ENCODE measurements around the gene STK17A. TPM values are rescaled to one million over a fixed set of nuclear protein-coding genes. Genes with fewer than 3 reads are reported as not detected.
A peak's percentile ranks its signal among the peaks of the same experiment; 100 is the strongest.
"Not testable (repeated sequence)": the region's sequence is repeated elsewhere in the genome, so short reads cannot be mapped to it uniquely, and the experiment has no call there.

STK17A gene
- total RNA-seq, 1 experiment from 2014 or later = 153 TPM

DNA sequence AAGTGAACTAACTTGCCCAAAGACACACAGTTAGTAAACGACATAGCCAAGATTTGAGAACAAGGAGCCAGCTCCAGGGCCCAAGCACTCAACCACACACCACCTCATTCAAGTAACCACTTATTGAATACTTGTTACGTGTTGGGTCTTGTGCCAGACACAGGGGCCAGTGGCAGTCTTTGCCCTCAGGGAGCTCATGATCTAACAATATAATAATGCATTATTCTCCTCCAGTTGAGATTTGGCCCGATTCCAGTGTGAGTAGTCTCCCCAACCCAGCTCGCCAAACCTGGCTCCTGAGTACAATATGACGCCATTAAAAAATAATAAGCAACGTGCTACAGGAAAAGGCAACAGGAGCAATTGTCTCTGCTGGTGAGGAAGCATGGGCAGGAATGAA, 14.4 kb upstream of the STK17A start:
- peak; percentile 98 for DNase-seq (ENCODE audit: low read depth)

DNA sequence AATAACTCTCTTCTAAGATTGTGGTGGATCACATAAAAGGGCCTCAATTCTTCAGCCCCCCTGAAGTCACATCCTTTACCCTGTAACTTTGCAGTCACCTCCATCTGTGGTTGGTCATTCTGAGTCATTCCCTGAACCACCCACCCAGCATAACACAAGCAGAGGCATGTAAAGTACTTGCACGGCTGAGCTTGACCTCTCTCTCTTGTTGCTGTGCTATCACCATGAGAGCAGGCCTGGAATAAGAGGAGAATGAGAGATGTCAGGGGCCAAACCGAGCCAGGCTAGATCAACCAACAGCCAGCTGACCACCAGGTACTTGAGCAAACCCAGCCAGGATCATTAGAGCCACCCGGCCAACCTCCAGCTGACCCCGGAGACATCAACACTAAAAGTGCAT, 13.5 kb upstream of the STK17A start:
- DNase-seq (ENCODE audit: low read depth) = peak; percentile 96

DNA sequence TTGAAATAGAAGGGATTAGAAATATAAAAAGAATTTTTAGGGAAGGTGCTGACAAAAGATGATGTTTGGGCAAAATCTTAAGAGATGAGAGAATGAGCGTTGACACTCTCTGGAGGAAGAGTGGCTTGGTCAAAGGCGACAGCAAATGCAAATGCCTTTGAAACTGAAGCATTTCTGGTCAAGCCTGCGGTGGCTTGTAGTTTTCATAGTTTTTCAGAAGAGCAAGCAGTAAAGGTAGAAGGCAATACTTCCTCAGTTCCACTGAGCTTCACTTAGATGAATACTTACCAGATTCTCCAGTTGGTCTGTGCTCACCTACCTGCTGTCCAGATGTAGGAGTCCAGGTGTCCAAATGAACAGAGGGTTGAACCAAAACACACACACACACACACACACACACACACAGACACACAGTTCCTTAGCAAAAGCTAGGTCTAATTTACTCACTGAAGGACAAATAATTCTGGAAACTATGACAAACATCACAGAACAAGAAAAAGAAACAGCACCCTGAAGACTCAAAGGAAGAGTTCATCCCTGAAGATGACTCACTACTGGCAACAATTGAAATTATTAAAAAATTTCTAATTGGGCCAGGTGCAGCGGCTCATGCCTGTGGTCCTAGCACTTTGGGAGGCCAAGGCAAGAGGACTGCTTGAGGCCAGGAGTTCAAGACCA, 12.1 kb upstream of the STK17A start:
- no peak for DNase-seq (ENCODE audit: low read depth)

DNA sequence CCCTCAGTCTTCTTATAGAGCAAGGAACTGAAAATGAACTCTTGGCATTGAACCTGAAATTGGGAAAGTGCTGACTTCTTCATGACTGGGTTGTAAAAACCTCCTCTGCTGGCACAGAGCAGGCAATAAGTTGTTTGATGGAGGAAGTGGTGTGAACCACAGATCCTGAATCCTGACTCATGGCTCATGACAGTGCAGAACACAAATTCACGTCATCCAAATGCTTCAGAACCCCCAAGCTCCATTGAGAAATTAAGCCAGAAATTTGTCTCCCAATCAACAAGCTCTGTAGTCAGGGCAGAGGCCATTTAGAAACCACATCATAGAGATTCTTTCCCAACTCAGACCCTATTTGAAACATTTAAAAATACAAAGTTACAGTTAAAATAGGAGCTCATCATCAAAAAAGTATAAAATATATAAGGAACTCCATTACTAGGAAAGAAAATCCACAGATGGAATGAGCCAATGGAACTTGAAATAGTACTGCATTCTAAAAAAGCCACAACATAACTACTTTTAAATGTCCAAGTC, 10.3 kb upstream of the STK17A start:
- peak; percentile 100 for DNase-seq (ENCODE audit: low read depth)

DNA sequence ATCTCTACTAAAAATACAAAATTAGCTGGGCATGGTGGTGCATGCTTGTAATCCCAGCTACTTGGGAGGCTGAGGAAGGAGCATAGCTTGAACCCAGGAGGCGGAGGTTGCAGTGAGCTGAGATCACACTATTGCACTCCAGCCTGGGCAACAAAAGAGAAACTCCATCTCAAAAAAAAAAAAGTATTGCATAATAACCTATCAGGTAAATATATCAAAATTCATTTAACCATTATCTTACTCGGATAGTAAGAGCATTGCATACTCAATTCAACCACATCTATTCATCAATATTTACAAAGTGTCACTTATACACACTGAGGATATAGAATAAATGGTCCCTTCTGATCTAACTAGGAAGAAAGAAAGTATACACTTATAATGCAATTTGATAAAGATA, 9.1 kb upstream of the STK17A start:
- not testable (repeated sequence) for DNase-seq (ENCODE audit: low read depth)

DNA sequence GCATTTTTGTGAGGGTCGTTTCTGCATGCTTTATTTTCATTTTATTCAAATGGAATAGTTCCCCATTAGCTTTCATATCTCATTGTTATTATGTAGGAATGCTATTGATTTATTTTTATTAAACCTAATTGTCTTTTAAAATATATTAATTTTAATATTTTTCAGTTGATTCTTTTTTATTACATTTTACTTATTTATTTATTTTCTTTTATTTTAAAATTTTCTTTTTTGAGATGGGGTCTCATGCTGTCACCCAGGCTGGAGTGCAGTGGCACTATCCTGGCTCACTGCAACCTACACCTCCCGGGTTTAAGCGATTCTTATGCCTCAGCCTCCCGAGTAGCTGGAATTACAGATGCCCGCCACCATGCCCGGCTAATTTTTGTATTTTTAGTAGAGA, 7.4 kb upstream of the STK17A start:
- no peak for DNase-seq (ENCODE audit: low read depth)

DNA sequence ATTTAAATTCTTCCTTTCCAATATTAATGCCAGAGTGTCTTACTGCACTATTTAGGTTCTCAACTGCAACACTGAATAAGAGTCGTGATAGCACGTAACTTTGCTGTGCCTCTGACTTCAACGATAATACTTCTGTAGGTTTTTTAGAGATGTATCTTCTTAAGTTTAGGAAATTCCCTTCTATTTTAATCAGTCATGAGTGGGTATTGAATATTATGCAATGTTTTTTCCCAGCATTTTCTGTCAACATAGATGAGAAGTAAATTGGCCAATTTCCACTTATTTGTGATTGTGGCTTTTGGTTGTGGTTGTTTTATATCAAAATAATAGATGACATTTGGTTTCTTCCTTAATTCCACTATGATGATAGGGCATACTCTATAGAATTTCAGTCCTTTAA, 6.7 kb upstream of the STK17A start:
- no peak for DNase-seq (ENCODE audit: low read depth)

DNA sequence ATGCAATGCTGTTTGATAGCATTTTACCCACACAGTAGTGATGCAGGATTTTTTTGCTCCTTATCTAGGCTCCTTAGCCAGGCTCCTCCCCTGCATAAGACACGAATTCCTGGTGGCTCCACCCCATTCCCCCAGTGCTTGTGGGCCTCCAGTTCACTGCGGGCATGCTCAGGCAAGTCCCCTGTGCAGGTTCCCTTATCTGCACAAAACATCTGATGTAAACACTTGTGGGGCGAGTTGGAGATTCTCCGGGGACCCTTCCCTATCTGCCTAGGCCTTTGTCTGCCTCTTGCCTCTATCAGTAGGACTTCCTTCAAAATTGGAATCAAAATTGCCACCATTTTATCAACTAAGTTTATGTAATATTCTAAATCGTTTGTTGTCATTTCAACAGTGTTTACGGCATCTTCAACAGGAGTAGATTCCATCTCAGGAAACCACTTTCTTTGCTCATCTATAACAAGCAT, 5.4 kb upstream of the STK17A start:
- DNase-seq (ENCODE audit: low read depth) = no peak

DNA sequence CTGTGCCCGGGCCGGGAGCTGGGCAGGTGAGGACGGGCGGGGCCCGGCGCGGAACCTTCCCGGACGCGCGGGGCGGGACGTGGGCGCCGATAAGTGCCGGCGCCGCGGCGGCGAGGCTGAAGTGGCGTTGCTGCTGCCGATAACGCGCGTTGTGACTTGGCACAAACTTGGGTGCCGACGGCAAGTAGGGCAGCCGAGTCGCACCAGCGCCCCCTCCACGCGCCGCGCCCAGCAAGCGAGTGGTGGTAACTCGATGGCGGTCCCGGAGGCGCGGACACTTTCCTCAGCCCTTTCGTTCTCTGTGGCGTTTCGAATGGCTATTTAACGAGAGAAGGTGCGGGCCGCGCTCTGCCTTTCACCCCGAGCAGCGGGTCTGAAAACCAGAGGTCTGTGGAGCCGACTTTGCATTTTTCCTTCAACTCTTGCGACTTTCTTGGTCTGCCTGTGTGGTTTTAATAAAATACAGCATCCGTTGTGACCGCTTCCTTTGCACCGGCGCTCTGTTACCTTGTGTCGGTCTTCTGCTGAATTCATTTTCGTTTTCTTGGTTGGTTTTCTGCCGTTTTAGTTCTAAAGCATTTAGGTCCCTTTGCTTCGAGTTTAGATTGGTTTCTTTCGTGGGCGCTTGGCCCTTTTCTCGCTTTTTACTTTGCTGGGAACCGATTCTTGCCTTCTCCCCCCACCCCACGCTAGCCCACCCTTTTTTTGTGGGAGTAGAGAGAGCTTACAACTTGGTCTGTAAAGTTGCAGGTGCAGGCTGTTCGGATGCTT, 701 bp downstream of the STK17A start:
- peak; percentile 90 for DNase-seq (ENCODE audit: low read depth)

DNA sequence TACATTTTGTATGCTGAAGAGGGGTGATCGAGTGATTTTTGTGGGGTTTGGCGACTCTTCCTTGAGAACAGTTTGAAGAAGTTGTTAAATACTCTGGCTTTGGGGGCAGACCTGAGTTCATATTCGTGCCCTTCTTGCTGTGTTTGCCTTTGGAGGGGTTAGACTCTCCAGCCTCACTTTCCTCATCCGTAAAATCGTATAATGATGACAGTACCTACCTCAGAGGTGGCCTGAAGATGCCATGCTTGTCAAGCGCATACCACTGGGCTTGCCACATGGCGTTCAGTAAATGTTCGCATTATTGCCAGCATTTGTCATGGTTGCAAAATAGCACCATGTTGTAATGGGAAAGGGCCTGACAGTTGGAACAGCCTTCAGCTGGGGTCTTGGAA, 1.3 kb downstream of the STK17A start:
- peak; percentile 74 for DNase-seq (ENCODE audit: low read depth)

DNA sequence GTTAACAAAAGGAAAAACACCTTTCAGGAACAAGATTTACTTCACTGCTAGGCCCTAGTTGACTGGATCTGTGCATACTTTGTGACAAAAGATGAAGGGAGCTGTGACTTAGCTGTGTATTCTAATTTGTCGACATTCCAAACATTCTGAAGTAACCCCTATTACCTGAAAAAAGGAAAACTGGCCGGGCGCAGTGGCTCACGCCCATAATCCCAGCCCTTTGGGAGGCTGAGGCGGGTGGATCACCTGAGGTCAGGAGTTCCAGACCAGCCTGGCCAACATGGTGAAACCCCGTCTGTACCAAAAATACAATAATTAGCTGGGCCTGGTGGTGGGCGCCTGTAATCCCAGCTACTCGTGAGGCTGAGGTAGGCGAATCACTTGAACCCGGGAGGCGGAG, 1.8 kb downstream of the STK17A start:
- DNase-seq (ENCODE audit: low read depth) = not testable (repeated sequence)

DNA sequence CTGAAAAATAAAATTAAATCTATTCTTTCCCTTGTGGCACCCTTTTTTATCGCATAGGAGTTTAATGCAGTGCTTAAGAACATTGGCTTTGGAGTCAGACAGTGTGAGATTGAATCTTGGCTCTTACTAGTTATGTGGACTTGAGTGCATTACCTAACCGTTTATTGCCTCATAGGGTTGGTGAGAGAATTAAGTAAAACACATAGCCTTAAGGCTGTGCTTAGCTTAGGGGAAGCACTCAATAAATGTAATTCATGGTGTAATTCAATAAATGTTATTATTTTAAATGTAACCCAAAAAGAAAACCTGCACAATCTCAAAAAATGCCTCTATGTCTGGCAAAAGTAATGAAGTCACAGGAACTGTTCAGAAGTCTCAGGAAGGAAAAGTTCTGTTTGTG, 2.7 kb downstream of the STK17A start:
- DNase-seq (ENCODE audit: low read depth) = peak; percentile 61

DNA sequence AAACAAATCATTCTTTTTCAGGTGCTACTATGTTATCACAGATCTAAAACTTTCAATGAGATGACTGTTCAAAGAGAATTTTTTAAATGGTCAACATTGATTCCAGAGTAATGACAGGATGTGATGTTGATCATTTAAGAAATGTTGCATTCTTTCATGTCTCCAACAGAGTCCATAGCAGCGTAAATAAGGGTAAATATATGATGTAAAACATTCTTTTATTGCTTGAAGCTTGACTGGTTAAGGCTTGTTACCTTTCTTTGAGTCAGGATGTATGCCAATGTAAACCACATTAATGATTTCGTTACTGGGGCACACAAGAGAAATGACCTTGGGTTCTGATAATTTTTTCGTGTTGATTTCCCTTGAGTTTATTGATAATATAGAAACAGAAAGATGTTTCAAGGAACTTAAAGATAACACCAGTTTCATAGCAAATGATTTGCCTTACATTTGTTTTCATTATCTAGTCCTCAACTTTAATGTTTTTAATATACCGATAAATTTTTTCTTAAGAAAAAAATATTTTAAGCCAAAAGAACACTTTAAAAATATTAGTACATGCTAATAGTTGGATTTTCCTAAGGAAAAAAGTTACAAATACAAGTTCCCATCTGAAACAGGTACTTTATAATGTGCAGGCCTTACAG, 3.5 kb downstream of the STK17A start:
- DNase-seq (ENCODE audit: low read depth) = peak; percentile 29

DNA sequence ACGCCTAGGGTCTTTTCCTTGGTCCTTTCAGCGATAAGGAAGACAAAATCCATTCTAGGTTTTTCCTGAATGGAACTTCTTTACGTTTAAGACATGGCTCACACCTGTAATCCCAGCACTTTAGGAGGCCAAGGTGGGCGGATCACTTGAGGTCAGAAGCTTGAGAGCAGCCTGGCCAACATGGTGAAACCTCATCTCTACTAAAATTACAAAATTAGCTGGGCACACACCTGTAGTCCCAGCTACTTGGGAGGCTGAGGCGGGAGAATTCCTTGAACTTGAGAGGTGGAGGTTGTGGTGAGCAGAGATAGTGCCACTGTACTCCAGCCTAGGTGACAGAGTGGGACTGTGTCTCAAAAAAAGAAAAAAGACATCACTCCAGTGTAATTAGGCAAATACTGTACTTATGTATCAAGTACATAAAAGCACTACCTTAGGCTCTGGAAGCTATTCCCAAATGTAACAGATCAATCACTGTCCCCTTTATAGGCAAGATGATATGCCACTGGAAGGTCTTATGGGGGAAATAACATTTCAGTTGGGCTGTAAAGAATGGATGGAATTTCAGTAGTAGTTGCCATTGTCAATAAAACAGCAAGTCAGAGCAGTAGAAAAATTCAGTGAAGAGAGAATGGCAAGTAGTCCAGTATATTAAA, 5.7 kb downstream of the STK17A start:
- no peak for DNase-seq (ENCODE audit: low read depth)

DNA sequence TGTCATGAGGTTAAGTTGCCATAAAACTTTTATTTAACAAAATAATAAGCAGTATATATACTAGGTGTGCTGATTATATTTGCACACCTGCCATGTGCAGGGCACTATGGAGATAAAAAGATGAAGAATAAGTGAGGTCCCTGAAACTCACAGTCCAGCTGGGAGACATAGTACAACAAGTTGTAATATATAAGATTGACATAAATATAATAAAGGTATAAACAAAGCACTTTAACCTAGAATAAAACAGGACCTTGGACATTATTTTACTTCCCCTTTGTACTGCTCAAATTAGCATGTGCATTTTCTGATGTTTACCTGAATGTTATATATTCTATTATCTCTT, 6.2 kb downstream of the STK17A start:
- DNase-seq (ENCODE audit: low read depth) = no peak

DNA sequence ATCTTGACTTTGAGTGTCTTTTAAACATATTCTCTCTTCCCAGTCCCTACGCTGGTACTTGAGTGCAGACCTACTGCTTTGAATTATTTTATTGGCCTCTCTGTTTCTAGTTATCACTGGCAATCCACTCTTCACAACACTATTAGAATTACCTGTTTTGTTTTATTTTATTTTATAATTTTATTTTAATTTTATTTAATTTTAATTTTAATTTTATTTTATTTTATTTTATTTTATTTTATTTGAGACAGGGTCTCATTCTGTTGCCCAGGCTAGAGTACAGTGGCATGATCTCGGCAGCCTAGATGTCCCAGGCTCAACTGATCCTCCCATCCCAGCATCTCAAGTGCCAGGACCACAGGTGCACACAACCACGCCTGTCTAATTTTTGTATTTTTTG, 6.8 kb downstream of the STK17A start:
- no peak for DNase-seq (ENCODE audit: low read depth)

DNA sequence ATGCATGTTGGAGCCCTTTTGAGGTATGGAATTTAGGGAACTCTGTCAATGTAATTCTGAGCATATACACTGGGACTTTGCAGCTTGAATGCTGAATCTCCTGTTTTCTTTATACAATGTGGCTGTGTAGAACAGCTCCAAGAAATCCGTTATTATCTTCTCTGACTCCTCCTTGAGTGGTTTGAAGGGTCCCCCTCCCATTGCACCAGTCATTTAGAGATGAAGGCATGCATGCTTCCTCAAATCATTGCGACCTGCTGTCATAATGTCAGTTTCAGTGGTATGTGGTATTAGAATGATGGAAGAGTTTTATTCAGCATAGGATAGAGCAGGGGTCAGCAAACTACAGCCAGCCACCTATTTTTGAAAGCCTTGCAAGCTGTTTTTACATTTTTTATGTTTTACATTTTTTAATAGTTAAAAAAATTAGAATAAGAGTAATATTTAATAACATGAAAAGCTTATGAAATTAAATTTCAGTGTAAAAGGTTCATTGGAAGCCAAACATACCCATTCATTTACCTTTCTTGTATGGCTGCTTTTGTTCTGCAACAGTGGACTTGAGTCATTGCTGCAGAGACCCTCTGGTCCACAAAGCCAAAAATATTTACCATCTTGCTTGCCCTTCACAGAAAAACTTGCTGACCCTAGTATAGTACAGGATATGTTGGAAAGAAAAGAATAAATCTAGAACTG, 8.1 kb downstream of the STK17A start:
- no peak for DNase-seq (ENCODE audit: low read depth)

DNA sequence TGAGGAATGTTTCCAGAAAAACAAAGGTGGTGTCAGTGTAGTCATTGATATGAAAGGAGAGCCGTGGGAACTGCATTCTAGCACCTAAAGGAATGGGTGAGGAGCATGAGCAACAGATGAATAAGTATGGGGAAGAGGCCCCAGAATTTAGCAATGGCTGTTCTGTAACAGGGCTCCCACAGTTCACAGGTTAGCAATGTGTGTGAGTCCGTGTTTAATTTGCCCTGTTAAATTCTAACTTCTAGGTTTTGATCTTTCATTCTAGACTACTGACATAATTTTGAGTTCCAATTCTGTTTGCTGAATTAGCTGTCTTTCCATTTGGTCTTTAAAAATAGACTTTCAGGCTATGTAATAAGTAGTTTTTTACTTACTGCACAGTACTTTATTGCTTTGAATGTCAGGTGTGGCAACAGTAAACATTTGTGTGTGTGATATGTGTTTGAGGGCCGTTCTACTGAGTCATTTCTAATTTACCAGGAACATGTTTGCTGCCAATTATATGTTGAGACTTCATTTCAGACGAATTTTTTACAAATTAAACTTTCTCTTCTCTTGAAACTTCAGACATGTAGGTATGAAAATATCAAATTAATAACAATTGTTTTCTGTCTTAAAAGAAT, 8.8 kb downstream of the STK17A start:
- peak; percentile 57 for DNase-seq (ENCODE audit: low read depth)

DNA sequence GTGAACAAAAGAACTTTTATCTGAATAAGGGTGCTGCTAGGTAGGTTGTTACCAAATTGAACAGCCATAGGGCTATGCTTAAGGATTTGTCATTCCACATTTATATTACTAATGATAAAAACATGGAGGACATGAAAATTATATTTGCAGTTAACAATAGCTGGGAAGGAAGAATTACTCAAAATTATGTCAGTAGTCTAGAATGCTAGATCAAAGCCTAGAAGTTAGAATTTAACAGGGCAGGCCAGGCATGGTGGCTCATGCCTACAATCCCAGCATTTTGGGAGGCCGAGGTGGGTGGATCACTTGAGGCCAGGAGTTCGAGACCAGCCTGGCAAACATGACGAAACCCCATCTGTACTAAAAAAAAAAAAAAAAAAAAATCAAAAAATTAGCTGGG, 9.4 kb downstream of the STK17A start:
- no peak for DNase-seq (ENCODE audit: low read depth)

DNA sequence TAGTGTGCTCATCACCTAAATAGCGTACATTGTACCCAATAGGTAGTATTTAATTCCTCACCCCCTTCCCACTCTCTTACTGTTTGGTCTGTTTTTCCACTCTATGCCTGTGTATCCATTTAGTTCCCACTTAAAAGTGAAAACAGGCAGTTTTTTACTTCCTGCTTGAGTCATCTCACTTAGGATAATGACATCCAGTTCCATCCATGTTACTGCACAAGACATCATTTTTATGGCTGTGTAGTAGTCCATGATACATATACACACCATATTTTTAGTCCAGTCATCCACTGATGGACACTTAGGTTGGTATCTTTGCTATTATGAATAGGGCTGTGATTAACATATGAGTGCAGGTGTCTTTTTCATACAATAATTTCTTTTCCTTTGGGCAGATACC, 10.1 kb downstream of the STK17A start:
- no peak for DNase-seq (ENCODE audit: low read depth)

DNA sequence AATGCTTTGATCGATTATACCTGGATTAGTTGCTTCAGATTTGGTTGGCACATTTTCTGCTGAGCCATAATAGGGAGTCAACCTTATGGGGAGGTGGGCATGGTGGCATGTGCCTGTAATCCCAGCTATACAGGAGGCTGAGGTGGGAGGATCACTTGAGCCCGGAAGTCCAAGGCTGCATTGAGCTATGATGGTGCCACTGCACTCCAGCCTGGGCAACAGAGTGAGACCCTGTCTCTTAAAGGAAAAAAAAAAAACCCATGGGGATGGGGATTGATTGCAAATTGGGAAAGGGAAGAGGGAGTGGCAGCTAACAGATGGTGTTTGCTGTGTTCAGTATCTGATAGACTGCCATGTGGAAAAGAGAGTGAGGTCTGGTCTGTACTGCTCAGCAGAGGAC, 11.1 kb downstream of the STK17A start:
- DNase-seq (ENCODE audit: low read depth) = no peak
